Measurements from ENCODE around the gene PREX1.

DNA sequence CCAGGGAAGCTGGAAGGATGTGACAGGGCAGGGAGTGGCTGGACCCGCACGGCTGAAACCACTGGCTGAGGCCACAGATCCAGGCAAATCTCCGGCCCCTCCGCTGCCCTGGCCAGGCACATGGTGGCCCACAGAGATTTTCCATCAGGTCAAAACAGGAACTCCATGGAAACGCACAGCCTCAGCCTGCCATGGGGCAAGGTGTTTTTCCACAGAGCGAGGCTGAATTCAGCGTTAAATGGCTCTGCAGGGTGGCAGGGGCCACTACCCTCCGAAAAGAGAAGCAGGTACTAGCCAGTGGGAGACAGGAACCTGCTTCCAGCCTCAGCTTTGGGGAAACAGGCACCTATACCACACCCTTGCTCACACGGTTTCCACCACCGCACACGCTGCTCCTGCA, 53.1 kb downstream of the PREX1 start:
- TF ChIP-seq CTCF (IDR thresholded peaks at IDR 0.05) (no peak), POLR2AphosphoS5 (IDR thresholded peaks at IDR 0.05; ENCODE audit: low read depth, low read length) (no peak), SIN3A (IDR thresholded peaks at IDR 0.05; ENCODE audit: borderline replicate concordance, insufficient read depth, low read depth, low read length) (no peak), TCF7L2 (IDR thresholded peaks at IDR 0.05; ENCODE audit: low read depth, low read length) (no peak)
- TF ChIP-seq, protein P1, sequence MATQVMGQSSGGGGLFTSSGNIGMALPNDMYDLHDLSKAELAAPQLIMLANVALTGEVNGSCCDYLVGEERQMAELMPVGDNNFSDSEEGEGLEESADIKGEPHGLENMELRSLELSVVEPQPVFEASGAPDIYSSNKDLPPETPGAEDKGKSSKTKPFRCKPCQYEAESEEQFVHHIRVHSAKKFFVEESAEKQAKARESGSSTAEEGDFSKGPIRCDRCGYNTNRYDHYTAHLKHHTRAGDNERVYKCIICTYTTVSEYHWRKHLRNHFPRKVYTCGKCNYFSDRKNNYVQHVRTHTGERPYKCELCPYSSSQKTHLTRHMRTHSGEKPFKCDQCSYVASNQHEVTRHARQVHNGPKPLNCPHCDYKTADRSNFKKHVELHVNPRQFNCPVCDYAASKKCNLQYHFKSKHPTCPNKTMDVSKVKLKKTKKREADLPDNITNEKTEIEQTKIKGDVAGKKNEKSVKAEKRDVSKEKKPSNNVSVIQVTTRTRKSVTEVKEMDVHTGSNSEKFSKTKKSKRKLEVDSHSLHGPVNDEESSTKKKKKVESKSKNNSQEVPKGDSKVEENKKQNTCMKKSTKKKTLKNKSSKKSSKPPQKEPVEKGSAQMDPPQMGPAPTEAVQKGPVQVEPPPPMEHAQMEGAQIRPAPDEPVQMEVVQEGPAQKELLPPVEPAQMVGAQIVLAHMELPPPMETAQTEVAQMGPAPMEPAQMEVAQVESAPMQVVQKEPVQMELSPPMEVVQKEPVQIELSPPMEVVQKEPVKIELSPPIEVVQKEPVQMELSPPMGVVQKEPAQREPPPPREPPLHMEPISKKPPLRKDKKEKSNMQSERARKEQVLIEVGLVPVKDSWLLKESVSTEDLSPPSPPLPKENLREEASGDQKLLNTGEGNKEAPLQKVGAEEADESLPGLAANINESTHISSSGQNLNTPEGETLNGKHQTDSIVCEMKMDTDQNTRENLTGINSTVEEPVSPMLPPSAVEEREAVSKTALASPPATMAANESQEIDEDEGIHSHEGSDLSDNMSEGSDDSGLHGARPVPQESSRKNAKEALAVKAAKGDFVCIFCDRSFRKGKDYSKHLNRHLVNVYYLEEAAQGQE (IDR thresholded peaks at IDR 0.05; ENCODE audit: insufficient read depth in 1 of 2, low read depth in 2 of 2, low read length in 1 of 2): no peak

Measured in Panc1 (cell line).